Activated T-cell treated with anti-CD3 and anti-CD28 coated beads, Interleukin-2, amount 50 U/mL, for 72 hours (primary cell): ENCODE measurements around the gene MUSTN1. TPM values are rescaled to one million over a fixed set of nuclear protein-coding genes. Genes with fewer than 3 reads are reported as not detected.

Experiments used
- ATAC-seq, 2 donors: fragments of 150-1000 bp; cut with Tn5 transposase; replicated peaks in 1 of 2; 2 replicates each; pipeline ENCODE4 v1.10.0; 2021; ENCODE audit warnings: moderate library complexity in 2 of 2, mild to moderate bottlenecking in 1 of 2
- DNase-seq, 2 donors: peaks; one replicate each; pipeline ENCODE4 v3.0.0; 2021 to 2022; ENCODE audit warnings: mixed read lengths in 1 of 2
- H3K27ac Mint-ChIP-seq: one replicate; pipeline ENCODE4 v1.8.0; 2022; ENCODE audit warnings: mild to moderate bottlenecking, moderate library complexity, mixed read lengths
- H3K27me3 Mint-ChIP-seq: one replicate; pipeline ENCODE4 v1.8.0; 2022; ENCODE audit warnings: low read depth, mixed read lengths
- H3K36me3 Mint-ChIP-seq, 2 donors: one replicate each; pipeline ENCODE4 v1.8.0; 2022; ENCODE audit warnings: mixed read lengths in 2 of 2, mild to moderate bottlenecking in 1 of 2; ENCODE audit not compliant: insufficient read depth in 2 of 2
- H3K4me1 Mint-ChIP-seq: one replicate; pipeline ENCODE4 v1.8.0; 2022; ENCODE audit warnings: low read depth, mixed read lengths
- H3K4me3 Mint-ChIP-seq, 2 donors: one replicate each; pipeline ENCODE4 v1.8.0; 2022; ENCODE audit warnings: mild to moderate bottlenecking in 2 of 2, mixed read lengths in 2 of 2, moderate library complexity in 2 of 2
- H3K9me3 Mint-ChIP-seq, 2 donors: one replicate each; pipeline ENCODE4 v1.8.0; 2022; ENCODE audit warnings: mixed read lengths in 2 of 2
- total RNA-seq, 2 donors: library from RNA; stranded (reverse); gene quantifications; one replicate each; pipeline ENCODE4 v1.2.3, GENCODE V29; 2022

The MUSTN1 gene
- total RNA-seq, 2 donors from 2014 or later: 1.3 TPM

- Mint-ChIP-seq H3K27ac (no peak overlapping the region), H3K9me3 (no peaks in the 10 kb centered on the region)
- ATAC-seq: no peak
These were observed 12.4 kb upstream of the MUSTN1 start for GRCh38 chr3:52847241-52847640.

GRCh38 chr3:52846432-52846965 lies 11.7 kb upstream of the MUSTN1 start:
- ATAC-seq (no peak), DNase-seq (no peak)
- Mint-ChIP-seq H3K27me3 (no peaks in the 10 kb centered on the region), H3K4me1 (no peaks in the 10 kb centered on the region), H3K9me3 (no peaks in the 10 kb centered on the region), H3K36me3 (no peaks in the 10 kb centered on the region), H3K27ac (no peak overlapping the region), H3K4me3 (no peak overlapping the region)

More at GRCh38 chr3:52847241-52847640, 12.4 kb upstream of the MUSTN1 start:
- no peaks in the 10 kb centered on the region for H3K4me1 Mint-ChIP-seq
- no peaks in the 10 kb centered on the region for H3K27me3 Mint-ChIP-seq
- no peaks in the 10 kb centered on the region for H3K36me3 Mint-ChIP-seq
- DNase-seq: no peak
- H3K4me3 Mint-ChIP-seq: no peak overlapping the region

- H3K27me3 Mint-ChIP-seq: no peaks in the 10 kb centered on the region
- no peak overlapping the region for H3K4me3 Mint-ChIP-seq
- ATAC-seq: no peak
- no peaks in the 10 kb centered on the region for H3K9me3 Mint-ChIP-seq
- H3K36me3 Mint-ChIP-seq: no peaks in the 10 kb centered on the region
- DNase-seq: peak; percentile 27 to 34
- H3K27ac Mint-ChIP-seq: no peak overlapping the region
- H3K4me1 Mint-ChIP-seq: no peaks in the 10 kb centered on the region
These were observed 11.0 kb upstream of the MUSTN1 start for GRCh38 chr3:52845691-52846431.

- peaks cover 0 to 2% of the 10 kb centered on the region in 2 donors for H3K36me3 Mint-ChIP-seq
- H3K4me1 Mint-ChIP-seq: no peaks in the 10 kb centered on the region
- no peak overlapping the region for H3K4me3 Mint-ChIP-seq
- no peak for ATAC-seq
- H3K9me3 Mint-ChIP-seq: no peaks in the 10 kb centered on the region
- H3K27ac Mint-ChIP-seq: no peak overlapping the region
- no peak for DNase-seq
- H3K27me3 Mint-ChIP-seq: no peaks in the 10 kb centered on the region
These were observed 10.3 kb upstream of the MUSTN1 start for GRCh38 chr3:52845157-52845556.

GRCh38 chr3:52844290-52844975 lies 9.6 kb upstream of the MUSTN1 start:
- H3K9me3 Mint-ChIP-seq: no peaks in the 10 kb centered on the region
- no peak for DNase-seq
- H3K4me3 Mint-ChIP-seq: no peak overlapping the region
- H3K4me1 Mint-ChIP-seq: peaks cover 2% of the 10 kb centered on the region
- peaks cover 0 to 2% of the 10 kb centered on the region in 2 donors for H3K36me3 Mint-ChIP-seq
- H3K27me3 Mint-ChIP-seq: no peaks in the 10 kb centered on the region
- ATAC-seq: no peak
- H3K27ac Mint-ChIP-seq: no peak overlapping the region

GRCh38 chr3:52843881-52844280 lies 9.1 kb upstream of the MUSTN1 start:
- H3K9me3 Mint-ChIP-seq: no peaks in the 10 kb centered on the region
- H3K27ac Mint-ChIP-seq: no peak overlapping the region
- peaks cover 0 to 2% of the 10 kb centered on the region in 2 donors for H3K36me3 Mint-ChIP-seq
- ATAC-seq: no peak
- no peaks in the 10 kb centered on the region for H3K27me3 Mint-ChIP-seq
- H3K4me1 Mint-ChIP-seq: peaks cover 8% of the 10 kb centered on the region
- DNase-seq: no peak
- no peak overlapping the region for H3K4me3 Mint-ChIP-seq

GRCh38 chr3:52843108-52843865 lies 8.5 kb upstream of the MUSTN1 start:
- H3K27ac Mint-ChIP-seq: no peak overlapping the region
- ATAC-seq: no peak
- DNase-seq: no peak
- H3K4me1 Mint-ChIP-seq: peaks cover 9% of the 10 kb centered on the region
- H3K4me3 Mint-ChIP-seq: no peak overlapping the region
- peaks cover 0 to 2% of the 10 kb centered on the region in 2 donors for H3K36me3 Mint-ChIP-seq
- H3K27me3 Mint-ChIP-seq: no peaks in the 10 kb centered on the region
- no peaks in the 10 kb centered on the region for H3K9me3 Mint-ChIP-seq

GRCh38 chr3:52842424-52842823 lies 7.6 kb upstream of the MUSTN1 start:
- Mint-ChIP-seq H3K4me1 (peaks cover 12% of the 10 kb centered on the region), H3K27me3 (no peaks in the 10 kb centered on the region), H3K9me3 (no peaks in the 10 kb centered on the region), H3K36me3 (peaks cover 0 to 2% of the 10 kb centered on the region in 2 donors), H3K27ac (no peak overlapping the region), H3K4me3 (no peak overlapping the region)
- ATAC-seq (no peak), DNase-seq (no peak)

GRCh38 chr3:52841981-52842340 lies 7.1 kb upstream of the MUSTN1 start:
- Mint-ChIP-seq H3K9me3 (no peaks in the 10 kb centered on the region), H3K27me3 (no peaks in the 10 kb centered on the region), H3K36me3 (peaks cover 0 to 2% of the 10 kb centered on the region in 2 donors), H3K4me3 (no peak overlapping the region), H3K27ac (no peak overlapping the region), H3K4me1 (peaks cover 13% of the 10 kb centered on the region)
- ATAC-seq: no peak
- no peak for DNase-seq

- H3K27me3 Mint-ChIP-seq: no peaks in the 10 kb centered on the region
- H3K4me3 Mint-ChIP-seq: no peak overlapping the region
- no peak overlapping the region for H3K27ac Mint-ChIP-seq
- ATAC-seq: peak; percentile 20 to 35
- H3K9me3 Mint-ChIP-seq: no peaks in the 10 kb centered on the region
- H3K4me1 Mint-ChIP-seq: peaks cover 13% of the 10 kb centered on the region
- DNase-seq: no peak
- peaks cover 0 to 2% of the 10 kb centered on the region in 2 donors for H3K36me3 Mint-ChIP-seq
These were observed 6.6 kb upstream of the MUSTN1 start for GRCh38 chr3:52841211-52841980.

GRCh38 chr3:52839892-52840545 lies 5.2 kb upstream of the MUSTN1 start:
- peak in 1 of 2 donors; percentile 35 for ATAC-seq
- H3K27ac Mint-ChIP-seq: no peak overlapping the region

GRCh38 chr3:52839268-52839575 lies 4.4 kb upstream of the MUSTN1 start:
- no peak overlapping the region for H3K27ac Mint-ChIP-seq
- no peak for DNase-seq
- no peak for ATAC-seq
- H3K4me1 Mint-ChIP-seq: peaks cover 13% of the 10 kb centered on the region
- H3K4me3 Mint-ChIP-seq: no peak overlapping the region
- H3K9me3 Mint-ChIP-seq: no peaks in the 10 kb centered on the region
- H3K27me3 Mint-ChIP-seq: no peaks in the 10 kb centered on the region
- H3K36me3 Mint-ChIP-seq: peaks cover 0 to 2% of the 10 kb centered on the region in 2 donors

More at GRCh38 chr3:52839892-52840545, 5.2 kb upstream of the MUSTN1 start:
- H3K9me3 Mint-ChIP-seq: no peaks in the 10 kb centered on the region
- no peak for DNase-seq
- H3K4me3 Mint-ChIP-seq: no peak overlapping the region
- H3K36me3 Mint-ChIP-seq: peaks cover 0 to 2% of the 10 kb centered on the region in 2 donors
- H3K27me3 Mint-ChIP-seq: no peaks in the 10 kb centered on the region
- H3K4me1 Mint-ChIP-seq: peaks cover 13% of the 10 kb centered on the region
